HG03280 (cell line): Measurements from ENCODE around the gene RAI14.

ENCODE experiments used
- ATAC-seq: cut with Tn5 transposase; IDR thresholded peaks from one replicate; pipeline ENCODE4 v1.9.1; 2021; ENCODE audit warnings: mild to moderate bottlenecking, moderate library complexity; ENCODE audit not compliant: unreplicated experiment

RAI14 gene

DNA sequence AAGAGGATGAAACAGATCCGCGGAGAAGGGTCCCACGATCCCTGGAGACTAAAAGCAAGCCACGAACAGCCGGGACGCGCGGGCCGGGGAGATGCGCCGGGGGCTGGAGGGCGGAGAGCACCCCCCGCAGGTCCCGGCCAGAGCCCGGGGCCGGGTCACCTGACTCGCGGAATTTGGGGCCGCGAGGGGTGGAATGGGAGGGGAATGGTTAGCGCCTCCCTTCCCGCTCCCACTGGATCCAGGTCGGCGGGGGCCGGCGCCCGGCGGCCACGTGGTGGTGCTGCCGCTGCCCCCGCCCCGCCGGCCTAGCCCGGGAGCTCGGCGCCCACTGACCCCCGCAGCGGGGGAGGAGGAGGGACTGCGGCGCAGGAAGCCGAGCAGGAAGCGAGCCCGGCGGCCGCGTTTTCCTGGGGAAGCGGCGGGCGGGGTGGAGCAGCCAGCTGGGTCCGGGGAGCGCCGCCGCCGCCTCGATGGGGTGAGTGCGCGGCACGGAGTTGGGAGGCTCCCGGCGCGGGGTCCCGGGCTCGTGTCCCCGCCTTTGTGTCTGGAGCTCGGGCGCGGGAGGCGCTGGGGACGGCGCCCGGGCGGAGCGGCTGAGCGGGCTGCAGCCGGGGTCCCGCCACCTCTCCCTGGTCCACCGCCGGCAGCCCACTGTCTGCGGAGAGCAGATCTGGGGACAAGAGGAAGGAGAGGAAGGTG is at the start of gene RAI14:
RAI14 (plus strand) TSS at position 328 of the 699 bp plus-strand sequence. CDS start 30,592 bp downstream, outside the sequence.
- no peak for ATAC-seq

DNA sequence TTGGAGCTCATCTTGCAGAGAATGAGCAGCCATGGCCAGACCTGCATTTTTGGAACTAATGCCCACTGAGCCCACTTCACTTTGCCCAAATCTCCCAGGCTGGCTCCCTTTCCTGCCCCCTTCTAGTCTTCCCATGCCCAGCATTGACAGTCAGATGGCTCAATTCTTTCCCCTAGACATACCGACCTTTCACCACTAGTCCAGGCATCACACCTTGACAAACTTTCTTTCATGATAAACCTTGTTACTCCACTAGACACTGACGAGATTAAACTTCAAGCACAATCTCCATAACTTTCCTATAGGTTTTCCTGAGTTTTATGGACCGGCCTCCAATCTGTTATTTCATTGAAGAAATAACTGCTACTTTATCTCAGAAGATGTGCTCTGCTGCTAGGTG is 47.8 kb upstream of the RAI14 start:
- ATAC-seq = no peak

DNA sequence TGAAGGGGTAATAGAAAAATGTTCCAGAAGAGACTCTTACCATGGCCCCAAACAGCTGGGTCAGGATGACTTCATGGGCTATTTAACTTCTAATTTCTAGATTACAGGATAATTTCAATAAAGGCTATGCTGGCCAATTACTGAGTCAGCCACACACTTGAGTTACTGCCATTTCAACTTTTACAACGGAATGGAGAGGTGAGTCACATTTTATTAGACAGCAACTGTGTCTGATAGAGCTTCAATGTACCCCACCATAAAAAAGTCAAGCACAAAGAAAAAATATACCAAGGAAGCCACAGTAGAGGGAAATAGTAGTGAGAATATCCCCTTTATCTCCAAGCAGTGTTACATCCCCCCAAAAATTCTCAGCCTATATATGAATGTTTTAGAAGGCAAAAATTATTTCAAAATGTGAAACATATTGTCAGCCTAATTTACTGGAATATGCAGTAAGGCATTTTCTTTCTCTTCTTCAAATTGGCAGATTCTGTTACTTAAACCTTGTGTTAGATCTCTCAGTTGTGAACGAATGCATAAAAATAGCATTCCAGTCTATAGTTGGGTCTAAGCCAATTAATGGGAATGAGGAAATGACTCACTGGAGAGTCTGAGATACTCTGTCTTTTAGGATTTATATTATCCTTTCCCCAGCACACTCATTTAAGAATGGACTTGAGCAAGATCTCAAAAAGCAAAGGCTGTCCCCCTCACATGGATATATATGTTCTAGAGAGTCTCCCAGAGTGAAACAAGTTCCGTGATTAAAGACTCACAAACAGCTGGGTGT is 47.1 kb upstream of the RAI14 start:
- ATAC-seq = no peak

DNA sequence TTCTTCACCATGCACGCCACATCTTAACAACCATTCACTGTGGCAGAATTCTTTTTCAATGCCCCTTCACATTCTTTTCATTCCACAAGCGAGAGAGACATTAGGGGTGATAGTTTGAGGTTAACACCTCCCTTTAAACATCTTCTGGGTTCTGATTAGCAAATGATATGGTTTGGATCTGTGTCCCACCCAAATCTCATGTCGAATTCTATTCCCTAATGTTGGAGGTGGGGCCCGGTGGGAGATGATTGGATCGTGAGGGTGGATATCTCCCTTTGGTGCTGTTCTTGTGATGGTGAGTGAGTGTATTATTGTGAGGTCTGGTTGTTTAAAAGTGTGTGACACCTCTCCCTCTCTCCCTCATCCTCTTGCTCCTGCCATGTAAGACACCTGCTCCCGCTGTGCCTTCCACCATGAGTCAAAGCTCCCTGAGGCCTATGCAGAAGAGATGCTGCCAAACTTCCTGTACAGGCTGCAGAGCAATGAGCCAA is 46.1 kb upstream of the RAI14 start:
- no peak for ATAC-seq

DNA sequence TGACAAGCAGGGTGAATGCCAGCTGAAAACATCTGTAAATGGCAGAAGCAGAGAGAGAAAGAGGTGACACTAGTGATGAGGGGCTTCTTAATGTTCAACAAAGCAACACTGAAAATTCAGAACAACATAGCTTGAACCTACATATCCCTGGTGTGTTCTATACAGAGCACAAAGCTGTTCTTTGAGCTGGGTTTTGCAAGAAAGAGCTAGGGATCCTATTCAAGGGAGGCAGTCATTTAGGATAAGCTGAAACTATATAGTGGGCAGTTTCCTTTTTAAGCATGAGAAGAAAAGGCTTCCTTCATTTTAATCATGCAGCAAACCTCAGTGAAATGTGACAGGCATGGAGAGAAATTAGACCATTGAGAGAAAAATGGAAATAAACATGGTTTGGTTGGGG is 45.6 kb upstream of the RAI14 start:
- ATAC-seq = no peak

DNA sequence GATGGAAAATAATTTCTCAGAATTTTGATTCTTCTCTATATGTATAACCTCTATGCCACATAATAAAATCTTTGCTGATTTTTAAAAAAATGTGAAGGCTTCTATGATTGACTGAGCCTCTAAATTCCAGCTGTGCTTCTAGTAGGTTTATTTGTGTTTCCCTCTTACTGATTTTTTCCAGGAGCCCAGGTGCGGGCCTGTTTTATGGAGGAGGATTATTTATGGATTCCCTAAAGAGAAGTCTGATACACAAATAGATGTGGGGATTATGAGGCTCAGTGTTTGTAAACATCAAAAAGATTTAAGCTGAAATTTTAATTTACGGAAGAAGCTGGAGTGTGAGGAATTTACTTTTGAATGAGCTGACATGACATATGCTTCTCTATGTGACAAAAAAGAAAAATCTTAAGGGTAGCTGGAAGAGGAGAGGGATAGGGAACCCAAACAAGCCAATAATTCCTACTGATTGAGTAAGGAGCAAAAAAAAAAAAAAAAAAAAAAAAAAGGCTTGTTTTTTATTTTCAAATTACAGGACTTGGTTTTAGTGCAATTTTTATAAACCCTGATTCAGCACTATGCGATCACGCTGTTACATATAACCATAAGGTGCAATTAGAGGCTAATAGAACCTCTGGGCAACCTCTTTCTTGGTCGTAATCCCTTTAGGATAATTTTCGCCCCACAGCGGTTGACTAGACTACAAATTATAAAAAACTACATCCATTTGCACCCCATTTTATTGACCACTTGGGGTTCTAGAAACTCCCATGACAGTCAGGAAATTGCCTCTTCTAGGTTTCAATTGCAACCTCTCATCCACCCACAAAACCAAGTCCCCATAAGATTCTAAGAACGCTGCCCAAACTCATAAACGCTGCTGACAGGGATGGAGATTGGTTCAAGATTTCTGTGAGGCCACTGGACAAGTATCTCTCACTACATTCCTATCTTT is 44.4 kb upstream of the RAI14 start:
- ATAC-seq = no peak

DNA sequence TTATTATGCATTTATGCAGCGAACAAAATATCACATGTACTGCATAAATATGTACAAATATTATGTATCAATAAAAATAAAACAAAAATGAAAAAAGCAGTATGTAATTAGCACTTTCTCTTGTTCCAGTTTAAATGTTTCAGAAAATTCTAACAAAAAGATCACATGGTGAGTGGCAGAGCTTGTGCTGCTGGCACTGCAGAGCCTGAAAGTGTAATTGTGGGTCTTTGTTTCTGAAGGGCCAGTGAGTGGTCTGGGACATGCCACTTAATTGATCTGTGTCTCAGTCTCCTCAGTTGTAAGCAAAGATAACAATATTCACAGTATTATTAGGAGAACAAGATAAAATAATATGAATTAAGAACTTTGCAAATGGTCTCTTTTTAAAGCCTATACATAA is 39.5 kb upstream of the RAI14 start:
- no peak for ATAC-seq

DNA sequence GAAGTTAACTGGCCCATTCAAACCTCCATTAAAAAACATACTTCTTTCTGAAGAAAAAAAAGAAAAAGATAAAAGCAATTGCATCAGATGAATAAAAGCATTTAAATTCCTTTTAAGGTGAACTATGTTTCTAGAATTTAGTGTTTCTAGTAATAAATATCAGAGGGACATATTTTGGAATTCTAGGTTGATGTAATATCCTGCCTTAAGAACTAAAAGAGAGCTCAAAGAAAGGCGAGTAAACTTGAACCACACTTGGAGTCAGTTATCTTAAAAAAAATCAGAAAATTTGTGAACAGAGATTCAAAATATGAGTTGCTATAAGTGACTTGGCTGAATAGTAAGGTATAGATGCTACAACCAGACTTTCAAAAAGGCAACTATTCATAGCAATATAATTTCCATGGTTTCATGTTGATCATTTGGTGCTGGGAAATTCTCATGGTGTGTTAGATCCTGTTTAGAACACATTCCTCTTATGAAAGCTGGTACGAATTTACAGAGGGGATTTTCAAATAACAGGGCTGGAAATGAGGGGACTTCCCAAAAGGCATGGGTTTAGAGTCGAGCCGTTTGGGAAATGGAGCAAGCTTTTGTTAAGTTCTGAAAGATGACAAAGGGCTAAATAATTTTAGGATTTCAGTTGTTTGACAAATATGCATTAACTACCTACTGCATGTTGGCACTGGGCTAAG is 37.6 kb upstream of the RAI14 start:
- no peak for ATAC-seq

DNA sequence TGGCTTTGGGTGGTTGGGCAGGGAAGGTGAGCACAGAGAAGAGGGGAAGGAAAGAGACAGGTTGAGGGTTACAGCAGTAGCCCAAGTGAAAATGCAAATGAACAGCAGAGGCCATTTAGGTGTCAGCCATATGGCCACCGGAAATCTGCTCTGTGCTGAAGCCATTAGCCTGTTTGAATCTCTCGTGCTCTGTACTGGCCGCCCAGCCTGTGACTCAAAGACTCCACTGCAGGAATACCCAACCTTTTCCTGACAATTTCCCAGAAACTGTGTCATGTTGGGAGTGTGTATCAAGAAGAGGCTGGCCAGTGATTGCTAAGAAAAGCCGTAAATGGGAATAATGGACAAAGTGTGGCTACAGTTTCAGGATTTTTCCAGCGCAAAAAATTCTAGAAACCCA is 35.9 kb upstream of the RAI14 start:
- ATAC-seq = no peak

DNA sequence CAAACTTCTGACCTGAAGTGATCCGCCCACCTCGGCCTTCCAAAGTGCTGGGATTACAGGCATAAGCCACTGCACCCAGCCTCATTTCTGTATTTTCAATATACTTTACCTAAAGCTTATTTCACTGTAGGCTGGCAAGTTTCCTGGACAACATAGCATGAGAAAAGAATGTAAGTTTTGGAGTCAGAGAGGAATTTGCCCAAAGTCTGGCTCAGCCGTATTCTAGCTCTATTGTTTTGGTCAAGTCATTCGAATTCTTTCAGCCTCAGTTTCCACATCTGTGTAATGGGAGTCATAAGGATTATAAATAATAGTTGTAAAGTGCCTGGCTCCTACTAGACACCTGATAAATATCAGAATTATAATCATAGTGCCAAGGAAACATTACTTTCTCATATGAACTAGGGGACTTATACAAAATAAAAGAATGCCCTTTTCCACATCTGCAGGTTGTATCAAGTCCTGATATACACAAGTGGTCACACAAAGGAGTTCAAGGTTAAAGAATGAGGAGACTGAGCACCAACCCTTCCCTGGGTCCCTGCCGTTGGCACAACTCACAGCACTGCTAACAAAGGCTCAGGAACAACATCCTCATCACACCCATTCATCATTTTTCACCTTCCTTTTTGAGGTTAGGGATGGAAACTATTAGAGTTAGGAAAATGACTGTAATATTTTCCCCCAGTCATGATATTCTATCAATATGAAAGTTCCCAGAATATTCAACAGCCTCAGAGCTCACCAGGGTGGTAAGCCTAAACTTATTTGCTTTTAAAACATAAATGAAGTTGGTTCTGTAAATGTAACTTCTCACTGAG is 34.6 kb upstream of the RAI14 start:
- no peak for ATAC-seq

DNA sequence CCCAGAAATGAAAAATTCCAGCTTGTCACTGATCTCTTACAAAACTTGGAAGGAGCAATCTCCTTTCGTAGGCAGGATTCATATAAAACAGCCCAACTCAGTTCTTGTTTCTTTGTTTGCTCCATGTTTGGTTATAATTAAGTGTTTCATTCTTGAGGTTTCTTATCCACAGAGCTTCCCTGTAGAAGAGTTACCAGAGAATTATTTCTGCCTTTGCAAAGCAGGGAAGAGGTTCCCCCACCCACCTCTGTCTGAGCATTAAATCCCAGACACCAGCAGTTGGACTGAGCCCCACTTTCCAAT is 34.1 kb upstream of the RAI14 start:
- ATAC-seq = no peak

DNA sequence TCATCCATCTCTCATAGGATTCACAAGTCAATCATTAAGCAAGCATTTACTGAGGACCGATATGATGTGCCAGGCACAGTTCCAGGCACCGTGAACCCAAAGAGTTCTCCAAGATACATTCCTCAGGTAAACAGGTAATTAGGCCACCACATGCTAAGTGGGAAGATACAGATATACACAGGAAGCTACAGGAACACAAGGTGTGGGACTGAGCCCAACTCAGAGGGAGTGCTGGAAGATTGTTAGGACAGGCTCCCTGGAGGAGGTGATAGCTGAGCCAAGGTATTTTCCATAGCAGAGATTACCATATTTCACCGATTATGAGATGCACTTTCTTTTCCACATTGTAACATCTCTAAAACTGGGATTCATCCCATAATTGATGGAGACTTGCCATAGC is 31.4 kb upstream of the RAI14 start:
- ATAC-seq = no peak

DNA sequence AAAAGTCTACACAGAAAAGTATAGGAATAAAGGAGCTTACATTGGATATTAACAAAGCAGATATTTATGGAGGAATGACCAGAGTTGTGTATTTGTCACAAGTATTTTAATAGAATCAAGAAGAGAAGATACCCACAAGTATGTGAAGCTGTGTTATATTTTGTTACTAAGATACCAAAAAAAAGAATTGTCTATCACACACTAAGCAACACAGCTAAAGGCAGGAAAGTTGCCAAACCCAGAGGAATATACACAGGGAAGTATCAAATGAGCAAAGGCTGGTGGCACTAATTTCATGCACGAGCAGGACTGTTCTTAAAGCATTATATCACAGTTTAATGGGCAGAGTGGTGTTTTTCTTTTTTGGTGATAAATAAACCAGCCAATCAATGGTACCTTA is 30.9 kb upstream of the RAI14 start:
- ATAC-seq = no peak

DNA sequence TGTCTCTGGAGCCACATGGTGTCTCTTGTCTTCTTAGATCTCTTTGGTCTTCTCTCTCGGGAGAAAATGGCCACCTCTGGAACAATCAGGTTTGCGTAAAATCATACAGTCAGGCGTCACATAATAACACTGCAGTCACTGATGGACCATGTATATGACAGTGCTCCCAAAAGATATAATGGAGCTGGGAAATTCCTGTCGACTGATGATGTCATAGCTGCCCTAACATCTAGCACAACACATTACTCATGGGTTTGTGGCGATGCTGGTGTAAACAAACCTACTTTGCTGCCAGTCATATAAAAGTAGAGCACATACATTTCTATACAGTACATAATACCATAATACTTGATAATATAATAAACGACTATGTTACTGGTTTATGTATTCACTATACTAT is 30.1 kb upstream of the RAI14 start:
- no peak for ATAC-seq

DNA sequence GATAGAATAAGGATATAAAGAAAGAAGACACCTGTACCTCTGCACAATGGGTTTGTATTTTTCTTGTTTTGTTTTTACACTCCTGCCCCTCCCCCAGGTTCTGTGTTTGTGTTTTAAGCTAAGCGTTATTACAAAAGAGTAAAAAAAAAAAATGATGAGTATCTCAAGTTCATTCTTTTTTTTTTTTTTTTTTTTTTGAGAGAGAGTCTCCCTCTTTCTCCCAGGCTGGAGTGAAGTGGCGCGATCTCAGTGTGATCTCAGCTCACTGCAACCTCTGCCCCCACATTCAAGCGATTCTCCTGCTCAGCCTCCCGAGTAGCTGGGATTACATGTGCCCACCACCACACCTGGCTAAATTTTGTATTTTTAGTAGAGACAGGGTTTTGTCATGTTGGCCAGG is 29.4 kb upstream of the RAI14 start:
- ATAC-seq = no peak

DNA sequence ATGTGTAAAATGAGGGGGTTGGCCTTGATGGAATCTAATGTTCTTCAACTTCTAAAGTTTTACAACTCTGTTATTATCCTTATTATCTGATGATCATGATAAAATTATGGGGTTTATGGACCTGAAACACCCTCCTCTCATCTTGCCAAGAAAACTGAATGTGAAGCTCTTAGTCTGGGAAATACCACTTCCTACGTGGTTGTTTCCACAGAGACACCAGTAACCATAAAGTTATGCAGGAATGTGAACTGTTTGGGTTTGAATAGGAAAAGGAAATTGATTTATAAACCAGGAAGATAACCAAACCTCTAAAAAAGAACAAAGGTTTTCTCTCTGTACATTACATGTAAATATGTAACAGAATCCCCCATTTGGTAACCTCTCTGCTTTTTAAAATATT is 28.3 kb upstream of the RAI14 start:
- ATAC-seq = no peak

DNA sequence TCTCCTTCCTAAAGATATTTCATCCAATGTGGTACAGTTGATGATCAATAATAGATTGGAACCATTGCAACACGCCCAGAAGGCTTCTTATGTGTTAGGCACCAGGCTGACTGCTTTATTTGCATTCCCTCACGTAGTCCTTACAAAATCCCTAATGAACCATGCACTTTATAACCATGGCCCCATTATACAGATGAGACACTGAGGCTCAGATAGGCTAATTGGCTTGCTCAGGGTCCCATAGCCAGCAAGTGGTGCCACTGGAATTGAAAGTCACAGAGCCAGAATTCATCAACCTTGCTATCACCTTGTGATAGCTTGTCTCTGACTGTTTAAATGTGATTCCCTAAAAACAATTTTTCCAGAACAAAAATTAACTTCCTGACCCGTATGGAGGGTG is 27.8 kb upstream of the RAI14 start:
- ATAC-seq = no peak

DNA sequence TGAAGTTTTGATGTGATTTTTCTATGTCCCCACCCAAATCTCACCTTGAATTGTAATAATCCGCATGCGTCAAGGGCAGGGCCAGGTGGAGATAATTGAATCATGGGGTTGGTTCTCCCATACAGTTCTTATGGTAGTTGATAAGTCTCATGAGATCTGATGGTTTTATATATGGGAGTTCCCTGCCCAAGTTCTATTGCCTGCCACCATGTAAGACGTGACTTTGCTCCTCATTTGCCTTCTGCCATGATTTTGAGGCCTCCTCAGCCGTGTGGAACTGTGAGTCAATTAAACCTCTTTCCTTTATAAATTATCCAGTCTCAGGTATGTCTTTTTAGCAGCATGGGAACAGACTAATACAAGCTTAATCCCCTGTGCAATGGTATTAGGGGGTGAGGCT is 25.5 kb upstream of the RAI14 start:
- ATAC-seq = no peak

DNA sequence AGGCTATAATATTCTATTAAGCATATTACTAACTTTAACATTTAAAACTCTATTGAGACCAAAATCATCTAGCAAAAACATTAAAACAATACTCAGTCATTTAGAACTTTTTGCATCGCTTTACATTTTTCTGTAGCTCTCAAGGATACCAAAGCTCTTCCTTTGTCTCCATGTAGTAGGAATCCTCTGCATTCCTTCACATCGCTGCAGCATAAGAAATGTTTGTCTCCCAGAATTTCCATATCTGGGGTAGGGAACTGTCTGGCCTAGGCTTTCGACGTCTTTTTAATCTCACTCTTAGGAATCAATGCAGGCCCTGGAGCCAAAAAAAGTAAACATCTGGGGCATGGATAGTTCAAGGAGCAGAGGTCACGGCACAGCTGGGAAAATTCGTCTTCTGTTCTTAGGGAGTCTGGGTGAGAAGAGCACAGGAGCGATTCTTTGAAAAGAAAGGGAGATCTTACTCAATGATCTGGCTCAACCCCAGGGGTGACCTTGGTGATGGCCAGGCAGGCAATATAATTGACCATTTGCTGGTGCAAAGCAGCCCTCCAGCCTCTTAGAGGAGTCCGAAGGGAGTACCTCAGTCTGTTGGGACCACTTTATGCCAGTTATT is 23.2 kb upstream of the RAI14 start:
- ATAC-seq = no peak
